GM21526 (cell line): ENCODE measurements around the gene ZNF763.
"Not testable (repeated sequence)": the region's sequence is repeated elsewhere in the genome, so short reads cannot be mapped to it uniquely, and the experiment has no call there.

Experiments
- ATAC-seq: cut with Tn5 transposase; IDR thresholded peaks from one replicate; pipeline ENCODE4 v1.9.1; 2021; ENCODE audit warnings: moderate library complexity; ENCODE audit not compliant: unreplicated experiment, low FRiP score

Gene ZNF763

GRCh38 chr19:11970174-11970573 is 5.3 kb downstream of the ZNF763 start:
- no peak for ATAC-seq

- no peak for ATAC-seq
Observed at GRCh38 chr19:11971041-11971440, 6.2 kb downstream of the ZNF763 start.

GRCh38 chr19:11973019-11973810 is 8.4 kb downstream of the ZNF763 start:
- no peak for ATAC-seq

- no peak for ATAC-seq
Observed at GRCh38 chr19:11978492-11979100, 13.8 kb downstream of the ZNF763 start.

- ATAC-seq: no peak
Observed at GRCh38 chr19:11979527-11979926, 14.7 kb downstream of the ZNF763 start.

GRCh38 chr19:11982526-11982925 is 17.7 kb downstream of the ZNF763 start:
- ATAC-seq: no peak

GRCh38 chr19:11984986-11985385 is 20.1 kb downstream of the ZNF763 start:
- no peak for ATAC-seq

- no peak for ATAC-seq
Observed at GRCh38 chr19:11986754-11987153, 21.9 kb downstream of the ZNF763 start.

GRCh38 chr19:11987405-11988281 is 22.8 kb downstream of the ZNF763 start:
- ATAC-seq: peak; percentile 65

GRCh38 chr19:11989112-11989456 is 24.2 kb downstream of the ZNF763 start:
- ATAC-seq: no peak

- not testable (repeated sequence) for ATAC-seq
Observed at GRCh38 chr19:11991921-11992320, 27.1 kb downstream of the ZNF763 start.

GRCh38 chr19:11995174-11995573 is 30.3 kb downstream of the ZNF763 start:
- ATAC-seq: no peak

- ATAC-seq: no peak
Observed at GRCh38 chr19:12000152-12000981, 35.5 kb downstream of the ZNF763 start.

GRCh38 chr19:12015015-12015752 is 50.3 kb downstream of the ZNF763 start:
- no peak for ATAC-seq

GRCh38 chr19:12015753-12016116 is 50.9 kb downstream of the ZNF763 start:
- no peak for ATAC-seq
